Activated naive CD8-positive, alpha-beta T cell treated with anti-CD3 and anti-CD28 coated beads, Interleukin-2, amount 50 U/mL, for 16 hours (primary cell): Measurements from ENCODE around the gene AMZ2.

Experiments used
- DNase-seq: peaks from one replicate; pipeline ENCODE4 v3.0.0-alpha.2; 2020; ENCODE audit warnings: low read depth, low spot score

Gene AMZ2

GRCh38 chr17:68290268-68290954, 42.6 kb downstream of the AMZ2 start:
- DNase-seq: no peak

GRCh38 chr17:68290955-68291835, 43.4 kb downstream of the AMZ2 start, which contains the start of the genes ARSG and SLC16A6:
Gene ARSG (plus strand): TSS chr17:68291495. CDS start chr17:68307494, 15,999 bp downstream.
Gene SLC16A6 (minus strand): TSS chr17:68291127. CDS start chr17:68278320, 12,807 bp downstream.
- DNase-seq: peak; percentile 66

GRCh38 chr17:68291836-68292688, 44.2 kb downstream of the AMZ2 start:
- peak; percentile 80 for DNase-seq

GRCh38 chr17:68292689-68293040, 44.8 kb downstream of the AMZ2 start:
- DNase-seq: no peak

GRCh38 chr17:68293490-68294195, 45.8 kb downstream of the AMZ2 start:
- no peak for DNase-seq

- no peak for DNase-seq
Observed at GRCh38 chr17:68294196-68294555, 46.3 kb downstream of the AMZ2 start.

GRCh38 chr17:68294617-68295016, 46.8 kb downstream of the AMZ2 start:
- no peak for DNase-seq

GRCh38 chr17:68295086-68295485, 47.2 kb downstream of the AMZ2 start:
- DNase-seq: no peak

GRCh38 chr17:68296217-68297191, 48.7 kb downstream of the AMZ2 start:
- no peak for DNase-seq

- DNase-seq: no peak
Observed at GRCh38 chr17:68297195-68297594, 49.4 kb downstream of the AMZ2 start.

GRCh38 chr17:68298601-68299000, 50.8 kb downstream of the AMZ2 start:
- DNase-seq: no peak

- DNase-seq: no peak
Observed at GRCh38 chr17:68299817-68300216, 52.0 kb downstream of the AMZ2 start.

GRCh38 chr17:68301438-68301959, 53.7 kb downstream of the AMZ2 start:
- no peak for DNase-seq

GRCh38 chr17:68302066-68302564, 54.3 kb downstream of the AMZ2 start:
- DNase-seq: no peak

GRCh38 chr17:68302666-68303065, 54.8 kb downstream of the AMZ2 start:
- no peak for DNase-seq

- no peak for DNase-seq
Observed at GRCh38 chr17:68304706-68305105, 56.9 kb downstream of the AMZ2 start.

- DNase-seq: no peak
Observed at GRCh38 chr17:68305142-68305541, 57.3 kb downstream of the AMZ2 start.
